H4 (cell line): Measurements from ENCODE around the gene DENND1B. TPM values are rescaled to one million over a fixed set of nuclear protein-coding genes. Genes with fewer than 3 reads are reported as not detected.

Source experiments
- DNase-seq: peaks from one replicate; pipeline ENCODE4 v3.0.0-alpha.2; 2015; ENCODE audit warnings: low spot score
- total RNA-seq: library from RNA; depleted of rRNA; stranded (reverse); fragments of >200 nt; shearing (Covaris generic); gene quantifications from 2 replicates; pipeline ENCODE4 v1.2.3, GENCODE V29; 2014; rRNA removed

DENND1B gene
- total RNA-seq, 1 experiment from 2014 or later, result 7.3 TPM

DNA sequence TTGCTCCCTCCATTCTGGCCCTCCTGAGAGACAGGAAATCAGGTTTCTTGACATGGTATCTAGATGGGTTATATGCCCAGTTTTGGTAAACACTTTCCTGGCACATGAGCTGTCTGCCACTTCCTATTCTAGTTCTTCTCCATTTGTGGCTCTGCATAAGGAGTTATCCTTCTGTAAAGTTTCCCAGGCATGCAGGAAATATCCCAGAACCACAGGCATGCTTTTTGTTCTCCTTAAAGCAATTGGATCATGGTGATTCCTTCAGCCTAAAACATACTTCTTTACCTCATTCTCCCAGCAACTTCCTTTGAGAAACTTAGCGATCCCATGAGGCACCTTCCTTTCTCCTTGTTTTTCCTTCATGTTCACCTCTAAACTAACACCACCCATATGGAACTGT is 307.4 kb downstream of the DENND1B start:
- DNase-seq, result peak; percentile 34

DNA sequence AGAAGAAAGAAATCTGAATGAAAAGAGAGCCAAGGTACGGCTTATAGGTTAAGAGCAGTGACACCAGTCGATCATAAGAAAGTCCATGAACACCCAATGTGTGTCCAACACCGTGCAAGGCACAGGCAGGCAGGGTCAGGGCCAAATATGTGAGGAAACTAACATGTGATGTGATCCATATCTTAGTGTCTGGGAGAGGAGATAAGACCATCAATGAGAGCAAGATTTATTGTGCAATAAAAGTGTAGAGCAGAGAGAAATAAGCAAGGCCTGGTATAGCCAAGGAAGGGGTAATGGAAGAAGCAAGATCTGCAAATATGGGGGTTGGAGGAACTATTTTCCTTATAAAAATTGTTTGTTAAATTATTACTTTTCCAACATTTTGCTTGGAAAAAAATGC is 308.5 kb downstream of the DENND1B start:
- no peak for DNase-seq

DNA sequence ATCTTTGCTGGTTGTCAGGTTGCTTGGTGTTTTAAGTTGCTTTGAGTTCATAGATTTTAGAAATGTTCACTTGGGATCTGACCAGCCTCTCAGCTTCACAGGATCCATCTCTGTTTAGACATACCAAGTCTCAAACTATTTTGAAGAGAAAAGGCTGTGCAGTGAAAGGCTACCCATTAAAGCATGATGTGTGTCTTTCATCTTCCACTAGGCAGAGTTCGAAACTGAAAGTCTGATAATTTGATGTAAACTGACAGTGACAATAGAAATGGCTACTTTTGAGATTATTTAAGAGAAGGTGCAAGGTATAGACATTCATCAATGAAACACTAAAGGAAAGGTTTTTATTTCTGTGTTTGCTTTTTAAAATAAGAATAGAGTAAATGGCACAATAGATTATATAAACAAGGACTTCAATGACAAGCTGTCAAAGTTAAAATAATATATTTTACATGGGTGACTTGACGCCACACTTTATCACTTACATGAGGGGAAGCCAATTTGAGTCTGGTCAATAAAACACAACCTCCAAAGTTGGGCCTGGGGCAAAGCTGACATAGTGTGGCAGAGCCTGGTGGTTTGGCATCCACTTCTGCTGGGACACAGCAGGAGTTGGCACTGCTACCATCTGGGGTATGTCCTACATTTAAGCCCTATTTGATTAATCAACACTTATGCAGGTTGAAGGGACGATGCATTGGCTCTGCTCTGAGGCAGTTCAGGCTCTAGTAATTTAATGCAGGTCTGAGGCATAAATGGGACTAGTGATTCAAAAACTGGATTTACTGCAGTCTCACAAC is 309.6 kb downstream of the DENND1B start:
- DNase-seq, result no peak

DNA sequence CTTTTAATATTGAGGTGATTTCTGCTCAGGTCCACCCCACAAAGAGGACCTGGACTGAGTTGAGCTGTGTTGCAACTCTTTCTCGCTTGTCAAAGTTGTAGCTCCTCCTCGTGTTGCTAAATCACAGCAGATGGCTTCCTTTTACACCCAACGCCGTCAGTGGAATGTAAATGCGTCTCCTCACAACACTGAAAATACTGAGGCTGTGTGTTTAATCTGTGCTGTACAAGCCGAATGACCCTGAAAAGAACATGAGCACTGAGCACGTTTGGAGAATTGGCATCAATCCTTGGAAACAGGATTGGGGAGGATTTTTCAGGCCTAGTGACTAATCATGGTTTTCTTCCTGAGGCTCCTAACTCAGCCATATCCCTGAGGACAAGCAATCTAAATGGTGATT is 311.2 kb downstream of the DENND1B start:
- no peak for DNase-seq

DNA sequence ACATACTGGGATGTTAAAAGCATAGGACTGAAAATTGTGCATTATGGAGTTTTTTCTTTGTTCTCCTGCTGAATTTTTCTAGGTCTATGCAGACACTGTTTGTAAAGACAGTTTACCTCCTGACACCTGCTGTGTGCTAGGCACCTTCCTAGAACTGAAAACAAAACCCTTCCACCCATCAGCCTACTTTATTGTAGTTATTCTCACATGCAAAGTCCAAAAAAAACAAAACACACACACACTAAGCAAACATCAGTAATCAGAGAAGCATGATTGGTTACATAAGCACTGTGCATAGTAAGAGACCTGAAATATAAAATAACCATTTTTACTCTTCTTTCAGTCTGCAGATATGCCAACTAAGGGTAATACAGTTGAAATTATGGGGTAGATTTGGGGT is 312.1 kb downstream of the DENND1B start:
- no peak for DNase-seq

DNA sequence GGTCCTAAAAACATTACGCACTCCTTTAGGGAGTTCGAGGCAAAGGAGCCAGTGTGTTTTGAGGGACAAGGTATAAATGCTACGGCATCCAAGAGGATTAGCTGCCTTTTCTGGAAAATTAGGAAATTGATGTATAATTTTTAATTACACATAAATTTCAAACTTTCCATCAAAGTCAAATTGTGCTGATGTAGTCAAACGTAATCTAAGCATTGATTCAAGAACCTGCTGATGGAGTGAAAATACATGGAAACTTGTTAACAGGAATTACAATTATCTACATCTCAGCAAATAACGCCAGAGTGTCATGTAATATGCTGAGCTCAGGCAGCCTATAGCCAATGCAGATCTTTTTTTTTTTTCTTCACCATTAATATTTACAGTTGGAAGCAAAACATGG is 312.7 kb downstream of the DENND1B start:
- DNase-seq, result no peak

Other genes starting within 250 kb of the DENND1B start
- 3.3 and 8.6 TPM in 2 replicates for gene C1orf53, start 127.2 kb upstream of the DENND1B start, total RNA-seq
- 0.39 and 1.0 TPM in 2 replicates for gene LHX9, start 141.9 kb upstream of the DENND1B start, total RNA-seq